VCaP (cell line): ENCODE results near the gene SMIM1.

Source experiments
- H3K27ac ChIP-seq: fragments of 450-650 bp; 2 replicates; pipeline ENCODE4 v1.5.1; 2017
- TF ChIP-seq, protein P1 (sequence below): fragments of 450-650 bp; conservative IDR thresholded peaks from 2 replicates; pipeline ENCODE4 v1.5.1; 2017; ENCODE audit warnings: mild to moderate bottlenecking, moderate library complexity

Gene SMIM1

DNA sequence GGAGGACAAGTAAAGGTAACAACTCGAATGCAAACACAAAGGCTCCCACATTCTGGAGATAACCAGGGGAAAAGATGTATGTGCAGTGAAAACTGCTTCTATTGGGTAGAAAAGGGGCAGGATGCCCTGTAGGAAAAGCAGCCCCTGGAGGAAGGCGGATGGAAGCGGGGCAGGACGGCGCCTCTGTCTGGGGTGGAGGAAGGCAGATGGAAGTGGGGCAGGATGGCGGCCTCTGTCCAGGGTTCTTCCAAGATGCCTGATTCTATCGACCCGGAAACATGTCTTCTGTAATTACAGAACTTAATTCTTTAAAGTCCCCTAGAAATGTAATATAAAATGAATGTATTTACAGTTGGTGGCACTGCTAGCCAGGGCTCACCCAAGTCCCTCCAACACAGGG lies 47.8 kb downstream of the SMIM1 start:
- H3K27ac ChIP-seq: no peak overlapping the region
- TF ChIP-seq, protein P1, sequence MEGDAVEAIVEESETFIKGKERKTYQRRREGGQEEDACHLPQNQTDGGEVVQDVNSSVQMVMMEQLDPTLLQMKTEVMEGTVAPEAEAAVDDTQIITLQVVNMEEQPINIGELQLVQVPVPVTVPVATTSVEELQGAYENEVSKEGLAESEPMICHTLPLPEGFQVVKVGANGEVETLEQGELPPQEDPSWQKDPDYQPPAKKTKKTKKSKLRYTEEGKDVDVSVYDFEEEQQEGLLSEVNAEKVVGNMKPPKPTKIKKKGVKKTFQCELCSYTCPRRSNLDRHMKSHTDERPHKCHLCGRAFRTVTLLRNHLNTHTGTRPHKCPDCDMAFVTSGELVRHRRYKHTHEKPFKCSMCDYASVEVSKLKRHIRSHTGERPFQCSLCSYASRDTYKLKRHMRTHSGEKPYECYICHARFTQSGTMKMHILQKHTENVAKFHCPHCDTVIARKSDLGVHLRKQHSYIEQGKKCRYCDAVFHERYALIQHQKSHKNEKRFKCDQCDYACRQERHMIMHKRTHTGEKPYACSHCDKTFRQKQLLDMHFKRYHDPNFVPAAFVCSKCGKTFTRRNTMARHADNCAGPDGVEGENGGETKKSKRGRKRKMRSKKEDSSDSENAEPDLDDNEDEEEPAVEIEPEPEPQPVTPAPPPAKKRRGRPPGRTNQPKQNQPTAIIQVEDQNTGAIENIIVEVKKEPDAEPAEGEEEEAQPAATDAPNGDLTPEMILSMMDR: no peak

DNA sequence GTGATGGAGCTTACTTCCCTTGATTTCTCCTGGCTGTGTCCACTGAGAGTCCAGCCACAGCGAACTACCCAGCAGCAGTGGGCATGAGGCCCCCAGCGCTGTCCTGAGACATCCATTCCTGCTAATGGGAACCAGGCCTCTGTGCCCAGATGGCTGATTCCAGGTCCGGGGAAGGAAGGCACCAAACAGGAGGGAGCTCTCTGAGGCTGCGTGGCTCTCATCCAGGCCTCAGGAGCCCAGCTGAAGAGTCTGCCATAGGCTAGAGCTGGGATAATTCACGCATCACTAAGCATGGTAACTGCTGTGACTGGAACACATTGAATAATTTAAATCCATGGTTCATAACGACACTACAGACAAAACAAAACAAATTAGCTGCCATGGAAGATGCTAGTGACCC lies 48.5 kb downstream of the SMIM1 start:
- TF ChIP-seq, protein P1: no peak
- no peak overlapping the region for H3K27ac ChIP-seq

DNA sequence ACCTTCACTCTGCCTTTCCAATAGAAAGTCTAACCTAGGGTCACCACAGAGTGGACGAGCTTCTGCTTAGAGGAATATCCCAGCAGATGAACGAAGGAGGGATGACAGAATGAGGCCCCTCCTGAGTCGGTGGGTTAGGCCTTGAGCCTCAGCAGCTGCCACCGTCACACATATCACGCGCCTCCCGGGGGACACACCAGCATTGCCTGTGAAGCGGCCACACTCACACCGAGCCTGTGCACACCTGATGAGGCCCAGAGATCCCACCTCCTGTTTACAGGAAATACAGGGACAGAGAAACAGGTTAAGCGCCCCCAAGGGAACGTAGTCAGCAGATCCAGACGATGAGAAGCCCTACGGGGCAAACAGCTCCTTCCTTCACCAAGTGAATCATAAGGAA lies 48.9 kb downstream of the SMIM1 start:
- TF ChIP-seq, protein P1: no peak
- H3K27ac ChIP-seq: no peak overlapping the region

DNA sequence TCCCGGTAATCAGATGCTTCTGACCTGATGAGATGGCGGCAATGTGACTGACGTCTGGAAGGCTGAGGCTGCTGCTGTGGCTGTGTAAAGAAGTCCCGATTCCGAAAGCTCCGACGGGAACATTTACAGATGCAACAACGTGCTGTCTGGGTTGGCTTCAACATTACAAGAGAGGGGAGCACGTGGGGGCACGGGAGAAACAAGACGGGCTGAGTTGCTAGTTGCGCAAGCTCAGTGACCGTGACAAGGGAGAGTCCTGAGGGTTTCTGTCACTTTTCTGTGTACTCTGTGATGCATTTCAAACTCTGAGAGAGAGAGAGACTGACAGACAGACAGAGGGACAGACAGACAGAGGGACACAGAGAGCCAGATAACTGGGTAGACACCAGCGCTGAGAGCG lies 49.4 kb downstream of the SMIM1 start:
- TF ChIP-seq, protein P1: no peak
- no peak overlapping the region for H3K27ac ChIP-seq

DNA sequence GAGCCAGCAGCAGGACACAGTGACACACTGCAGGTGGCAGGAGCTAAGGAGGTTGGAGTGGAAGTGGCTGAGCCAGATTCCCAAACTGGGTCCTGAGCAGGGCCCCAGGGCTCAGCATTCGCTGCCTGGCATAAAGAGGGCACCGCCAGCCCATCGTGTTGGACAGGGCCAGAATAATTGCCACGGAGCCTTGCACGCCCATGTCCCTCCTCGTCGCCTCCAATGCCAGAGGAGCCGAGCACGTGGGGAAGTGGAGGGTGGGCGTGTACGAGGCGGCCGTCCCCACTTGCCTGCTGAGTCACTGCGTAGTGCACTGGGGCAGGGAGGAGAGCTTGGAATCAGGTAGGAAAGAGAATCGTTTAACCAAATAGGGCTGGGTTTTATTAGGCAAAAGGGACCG lies 49.9 kb downstream of the SMIM1 start:
- TF ChIP-seq, protein P1: no peak
- H3K27ac ChIP-seq: no peak overlapping the region

DNA sequence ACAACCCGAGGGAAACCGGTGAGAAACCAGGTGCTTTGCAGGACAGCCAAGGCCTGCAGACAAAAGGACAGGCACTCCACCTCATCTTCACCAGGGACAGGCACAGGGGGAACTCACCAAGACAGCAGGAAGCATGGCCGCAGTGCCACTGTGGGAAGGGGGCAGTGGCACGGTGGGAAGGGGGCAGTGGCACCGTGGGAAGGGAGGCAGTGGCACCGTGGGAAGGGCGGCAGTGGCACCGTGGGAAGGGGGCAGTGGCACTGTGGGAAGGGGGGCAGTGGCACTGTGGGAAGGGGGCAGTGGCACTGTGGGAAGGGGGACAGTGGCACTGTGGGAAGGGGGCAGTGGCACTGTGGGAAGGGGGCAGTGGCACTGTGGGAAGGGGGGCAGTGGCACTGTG lies 52.1 kb downstream of the SMIM1 start:
- H3K27ac ChIP-seq: no peak overlapping the region
- TF ChIP-seq, protein P1: no peak

DNA sequence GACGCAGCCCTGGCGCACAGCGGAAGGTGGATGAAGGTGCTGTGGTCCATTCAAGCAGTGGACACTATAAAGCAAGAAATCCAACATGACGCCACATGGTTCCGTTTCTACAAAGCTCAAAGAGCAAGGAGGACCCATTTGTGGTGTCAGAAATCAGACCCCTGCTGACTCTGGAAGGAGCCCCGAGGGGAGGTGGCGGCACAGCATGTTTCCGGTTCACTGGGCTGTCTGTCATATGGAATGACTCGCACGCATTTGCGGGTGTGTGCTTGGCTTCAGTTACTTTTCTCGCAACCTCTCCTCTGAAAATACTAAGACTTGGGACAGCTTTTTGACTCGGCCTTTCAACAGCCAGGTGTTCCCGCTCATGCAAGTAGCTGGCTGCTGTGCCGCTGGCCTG lies 52.8 kb downstream of the SMIM1 start:
- no peak overlapping the region for H3K27ac ChIP-seq
- TF ChIP-seq, protein P1: no peak
